Esophagus squamous epithelium (tissue), 4 donors: ENCODE measurements around the gene GIPC2.

Source experiments
- CTCF ChIP-seq, 6 experiments: fragments of 450-650 bp in 4 of 6; fragments of 200-600 bp in 2 of 6; sonication (generic) in 2 of 6; IDR thresholded peaks; one replicate each; pipeline ENCODE4 v1.5.1; 2016 to 2019; ENCODE audit warnings: antibody characterized with exemption in 6 of 6, mild to moderate bottlenecking in 4 of 6, moderate library complexity in 4 of 6
- POLR2A ChIP-seq, 4 donors: fragments of 450-650 bp; IDR thresholded peaks; one replicate each; pipeline ENCODE4 v1.6.1; 2017; ENCODE audit warnings: antibody characterized with exemption in 4 of 4, mild to moderate bottlenecking in 4 of 4, moderate library complexity in 3 of 4

DNA sequence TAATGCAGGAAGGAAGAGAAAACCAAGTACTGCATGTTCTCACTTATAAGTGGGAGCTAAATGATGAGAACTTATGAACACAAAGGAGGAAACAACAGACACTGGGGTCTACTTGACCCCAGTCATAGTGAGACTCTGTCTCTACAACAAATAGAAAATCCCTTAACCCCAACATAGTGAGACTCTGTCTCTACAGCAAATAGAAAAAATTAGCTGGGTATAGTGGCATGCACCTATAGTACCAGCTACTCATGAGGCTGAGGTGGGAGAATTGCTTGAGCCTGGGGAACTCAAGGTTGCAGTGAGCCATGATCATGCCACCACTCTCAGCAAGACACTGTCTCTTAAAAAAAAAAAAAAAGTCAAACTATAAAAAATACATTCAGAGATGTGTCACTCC lies 42.7 kb downstream of the GIPC2 start:
- no peak for TF ChIP-seq POLR2A (IDR thresholded peaks at IDR 0.05)
- no peak for TF ChIP-seq CTCF (IDR thresholded peaks at IDR 0.05)
